Left lobe of liver (tissue), 2 donors: ENCODE data around the gene NKRF. TPM values are rescaled to one million over a fixed set of nuclear protein-coding genes. Genes with fewer than 3 reads are reported as not detected.
A peak's percentile ranks its signal among the peaks of the same experiment; 100 is the strongest.
"Not testable (repeated sequence)": the region's sequence is repeated elsewhere in the genome, so short reads cannot be mapped to it uniquely, and the experiment has no call there.

ENCODE experiments used
- ATAC-seq: fragments of 200-7000 bp; cut with Tn5 transposase; one replicate; pipeline ENCODE4 v1.9.1; 2020; ENCODE audit warnings: mild to moderate bottlenecking, moderate library complexity
- DNase-seq: peaks from one replicate; pipeline ENCODE4 v3.0.0-alpha.2; 2020; ENCODE audit warnings: low spot score
- total RNA-seq: library from RNA; stranded (reverse); gene quantifications from one replicate; pipeline ENCODE4 v1.2.1, GENCODE V29; 2021
- donor health status: DM: no; HTN: no; CAD: no; lungs with moderate emphysema.
- donor health status: DM: no; HTN: yes; CAD: no.

NKRF gene
- 4.2 TPM for total RNA-seq

- ATAC-seq (peak; percentile 89), DNase-seq (peak; percentile 92)
These were observed at the start of gene NKRF for GRCh38 chrX:119606280-119607017. TSS of gene NKRF (minus strand) at chrX:119606424.

DNA sequence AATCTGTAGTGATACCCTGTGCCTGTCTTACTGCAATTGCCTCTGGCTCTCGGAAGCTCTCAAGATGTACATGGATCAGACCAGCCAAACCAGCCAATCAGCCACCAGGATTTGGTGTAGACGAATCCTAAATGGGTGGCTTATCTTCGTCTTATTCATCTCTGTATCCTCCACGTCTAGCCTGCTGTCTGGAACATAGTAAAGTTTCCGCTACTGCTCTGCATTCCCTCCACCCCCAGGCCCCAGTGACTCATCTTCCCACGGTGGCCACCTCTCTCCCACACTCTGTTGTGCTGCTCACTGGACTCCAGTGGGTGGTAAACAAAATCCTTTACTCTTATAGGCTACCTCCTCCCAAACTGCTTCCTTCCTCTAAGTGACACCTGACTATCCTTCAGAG is 48.9 kb upstream of the NKRF start:
- DNase-seq (no peak), ATAC-seq (no peak)

- peak; percentile 13 for ATAC-seq
These were observed 47.9 kb upstream of the NKRF start for GRCh38 chrX:119654112-119654531.

GRCh38 chrX:119648421-119648775 is 42.2 kb upstream of the NKRF start:
- no peak for ATAC-seq
- DNase-seq = no peak

More at GRCh38 chrX:119654112-119654531, 47.9 kb upstream of the NKRF start:
- no peak for DNase-seq

GRCh38 chrX:119647552-119648420 is 41.6 kb upstream of the NKRF start:
- no peak for DNase-seq
- ATAC-seq = no peak

DNA sequence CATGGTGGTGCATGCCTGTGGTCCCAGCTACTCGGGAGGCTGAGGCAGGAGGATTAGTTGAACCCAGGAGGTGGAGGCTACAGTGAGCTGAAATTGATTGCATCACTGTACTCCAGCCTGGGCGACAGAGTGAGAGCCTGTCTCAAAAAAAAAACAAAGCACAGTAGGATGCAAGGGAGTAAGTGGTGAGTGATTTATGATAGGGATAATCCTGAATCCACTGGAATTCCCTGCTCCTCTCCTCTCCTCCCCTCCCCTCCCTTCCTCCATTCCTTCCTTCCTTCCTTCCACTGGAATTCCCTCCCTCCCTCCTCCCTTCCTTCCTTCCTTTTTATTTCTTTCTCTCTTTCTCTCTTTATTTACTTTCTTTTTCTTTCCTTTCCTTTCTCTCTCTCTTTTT is 40.9 kb upstream of the NKRF start:
- DNase-seq (no peak), ATAC-seq (no peak)

GRCh38 chrX:119646515-119646914 is 40.3 kb upstream of the NKRF start:
- DNase-seq = no peak
- no peak for ATAC-seq

DNA sequence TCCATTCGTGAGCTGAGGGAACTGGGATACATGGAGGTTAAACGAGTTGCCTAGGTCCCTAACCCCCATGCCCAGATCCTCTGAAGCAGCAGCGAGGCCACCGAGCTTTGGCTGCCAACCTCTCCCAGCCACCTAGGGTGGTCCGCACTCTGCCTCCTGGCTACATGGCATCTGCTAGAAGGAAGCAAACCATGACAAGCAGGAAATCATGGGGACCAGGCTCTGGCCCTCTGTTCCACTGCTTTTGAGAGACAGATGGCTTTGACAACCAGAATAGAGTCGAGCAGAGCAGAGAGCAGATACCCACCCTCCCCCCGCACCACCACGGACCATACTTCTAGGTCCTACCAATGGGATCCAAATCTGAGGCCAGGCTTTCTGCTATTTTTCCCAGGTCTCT is 37.5 kb upstream of the NKRF start:
- no peak for DNase-seq

GRCh38 chrX:119640731-119641170 is 34.5 kb upstream of the NKRF start:
- ATAC-seq = no peak
- no peak for DNase-seq

More for the DNA sequence above, 37.5 kb upstream of the NKRF start:
- ATAC-seq = no peak

DNA sequence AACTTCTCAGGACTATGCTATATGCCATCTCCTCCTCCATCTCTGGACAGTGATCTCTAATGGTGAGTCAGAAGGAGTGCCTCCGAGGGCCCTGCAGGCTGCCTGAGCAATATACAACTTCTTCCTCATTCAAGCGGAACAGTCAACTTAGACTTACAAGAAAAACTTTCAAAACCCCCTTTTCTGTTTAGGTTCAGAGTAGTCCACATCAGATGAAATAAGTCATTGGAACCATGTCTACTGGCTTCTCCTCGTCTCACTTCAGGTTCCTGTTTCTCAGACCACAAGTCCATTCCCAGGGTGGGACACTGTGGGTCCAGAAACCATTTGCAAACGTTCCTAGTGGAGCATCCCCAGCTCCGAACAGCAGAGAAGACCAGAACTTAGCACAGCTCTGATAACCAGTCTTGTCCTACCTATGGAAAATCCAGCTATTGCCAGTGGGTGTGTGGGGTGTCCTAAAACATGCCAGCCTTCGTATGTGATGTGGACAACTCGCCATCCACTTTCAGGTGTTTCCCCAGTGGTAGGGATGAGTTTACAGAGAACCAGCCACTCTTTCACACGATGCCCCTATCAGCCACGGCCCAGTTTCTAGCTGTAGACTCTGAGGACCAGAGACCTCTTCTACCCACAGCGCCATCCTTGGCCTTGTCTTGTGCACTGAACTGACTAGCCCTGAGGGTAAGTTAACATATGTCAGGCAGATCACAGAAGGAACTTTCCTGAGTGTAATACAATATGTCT is 32.7 kb upstream of the NKRF start:
- DNase-seq (no peak), ATAC-seq (no peak)

GRCh38 chrX:119637421-119637820 is 31.2 kb upstream of the NKRF start:
- DNase-seq, ATAC-seq: not testable (repeated sequence)

DNA sequence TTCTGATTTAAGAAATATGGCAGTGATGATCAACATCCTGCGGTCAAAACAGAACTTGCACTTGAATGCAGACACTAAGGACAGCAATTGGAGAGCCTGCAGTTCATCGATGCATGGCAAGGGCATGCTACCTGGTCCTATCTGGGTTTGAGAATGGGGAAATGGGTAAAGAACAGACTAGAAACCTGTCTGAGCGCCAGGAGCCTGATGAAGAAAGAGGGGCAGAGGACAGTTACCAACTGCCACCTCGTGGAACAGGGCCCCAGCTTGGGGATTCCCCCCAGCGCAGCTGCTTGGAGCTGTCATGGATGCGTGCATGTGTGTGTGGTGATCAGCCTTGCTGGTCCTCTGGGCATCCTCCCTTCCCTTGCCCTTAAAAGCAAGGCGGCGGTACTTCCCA is 30.2 kb upstream of the NKRF start:
- no peak for ATAC-seq
- no peak for DNase-seq

GRCh38 chrX:119635799-119636198 is 29.6 kb upstream of the NKRF start:
- ATAC-seq = no peak

GRCh38 chrX:119635179-119635578 is 29.0 kb upstream of the NKRF start:
- no peak for ATAC-seq
- no peak for DNase-seq

More at GRCh38 chrX:119635799-119636198, 29.6 kb upstream of the NKRF start:
- DNase-seq = no peak

- DNase-seq (no peak), ATAC-seq (no peak)
These were observed 19.6 kb upstream of the NKRF start for GRCh38 chrX:119625843-119626242.

GRCh38 chrX:119624951-119625668 is 18.9 kb upstream of the NKRF start:
- ATAC-seq (no peak), DNase-seq (no peak)

DNA sequence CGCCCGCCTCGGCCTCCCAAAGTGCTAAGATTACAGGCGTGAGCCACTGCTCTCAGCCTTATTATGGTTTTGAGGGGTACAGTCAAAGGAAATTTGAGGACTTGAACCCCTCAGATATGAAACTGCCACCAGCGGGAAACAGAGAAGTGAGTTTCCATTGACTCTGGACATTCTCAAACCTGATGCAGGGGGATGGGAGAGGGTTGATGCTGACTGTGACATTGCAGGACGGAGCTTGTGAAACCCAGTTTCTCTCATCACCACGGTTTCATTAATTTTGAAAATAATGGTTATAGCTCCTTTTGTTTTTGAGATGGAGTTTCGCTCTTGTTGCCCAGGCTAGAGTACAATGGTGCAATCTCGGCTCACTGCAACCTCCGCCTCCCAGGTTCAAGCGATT is 18.2 kb upstream of the NKRF start:
- ATAC-seq (no peak), DNase-seq (no peak)

- no peak for DNase-seq
- ATAC-seq = peak; percentile 33
These were observed 16.4 kb upstream of the NKRF start for GRCh38 chrX:119622356-119623232.

DNA sequence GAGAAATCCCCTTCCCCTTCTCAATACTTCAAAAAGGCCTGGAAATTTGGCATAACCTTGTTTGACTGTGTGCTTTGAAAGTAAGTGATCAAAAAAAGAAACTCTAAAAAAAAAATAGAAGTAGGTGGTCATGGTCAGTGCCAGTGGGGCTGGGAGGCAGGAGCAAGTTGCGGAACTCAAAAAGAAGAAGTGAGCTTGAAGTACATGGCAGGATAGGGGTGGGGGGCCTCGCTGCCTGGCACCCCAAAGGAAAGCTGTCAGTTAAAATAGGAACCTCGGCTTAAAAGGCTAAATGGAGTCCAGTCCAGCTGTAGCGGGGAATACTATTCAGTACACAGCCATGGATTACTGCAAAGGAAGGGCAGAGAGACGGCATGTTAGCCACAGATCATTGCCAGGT is 12.2 kb upstream of the NKRF start:
- ATAC-seq = no peak
- no peak for DNase-seq
